HK-2 (cell line): Measurements from ENCODE around the gene RNF38.
"Not testable (repeated sequence)": the region's sequence is repeated elsewhere in the genome, so short reads cannot be mapped to it uniquely, and the experiment has no call there.

Source experiments
- DNase-seq: peaks from one replicate; pipeline ENCODE4 v3.0.0-alpha.2; 2018; ENCODE audit not compliant: unreplicated experiment

RNF38 gene

GRCh38 chr9:36332006-36332405 is 68.1 kb downstream of the RNF38 start:
- no peak for DNase-seq

GRCh38 chr9:36328798-36329411 is 71.2 kb downstream of the RNF38 start:
- DNase-seq = no peak

- DNase-seq = no peak
Observed at GRCh38 chr9:36325081-36325828, 74.8 kb downstream of the RNF38 start.

GRCh38 chr9:36323926-36324325 is 76.1 kb downstream of the RNF38 start:
- DNase-seq = no peak

- DNase-seq = no peak
Observed at GRCh38 chr9:36322462-36322861, 77.6 kb downstream of the RNF38 start.

GRCh38 chr9:36321903-36322302 is 78.2 kb downstream of the RNF38 start:
- DNase-seq = not testable (repeated sequence)

GRCh38 chr9:36320466-36320865 is 79.6 kb downstream of the RNF38 start:
- no peak for DNase-seq

GRCh38 chr9:36319806-36320205 is 80.3 kb downstream of the RNF38 start:
- DNase-seq = peak; percentile 48

GRCh38 chr9:36319183-36319582 is 80.9 kb downstream of the RNF38 start:
- no peak for DNase-seq

GRCh38 chr9:36318212-36318802 is 81.8 kb downstream of the RNF38 start:
- no peak for DNase-seq

GRCh38 chr9:36317766-36318165 is 82.3 kb downstream of the RNF38 start:
- DNase-seq = peak; percentile 68

- no peak for DNase-seq
Observed at GRCh38 chr9:36316611-36317317, 83.3 kb downstream of the RNF38 start.

GRCh38 chr9:36316049-36316448 is 84.0 kb downstream of the RNF38 start:
- no peak for DNase-seq

- DNase-seq = no peak
Observed at GRCh38 chr9:36315283-36315682, 84.8 kb downstream of the RNF38 start.

GRCh38 chr9:36314740-36315139 is 85.3 kb downstream of the RNF38 start:
- DNase-seq = no peak

GRCh38 chr9:36306471-36307306 is 93.4 kb downstream of the RNF38 start:
- DNase-seq = no peak

GRCh38 chr9:36304366-36304765 is 95.7 kb downstream of the RNF38 start:
- not testable (repeated sequence) for DNase-seq

GRCh38 chr9:36301227-36301626 is 98.8 kb downstream of the RNF38 start:
- no peak for DNase-seq

GRCh38 chr9:36298566-36298965 is 101.5 kb downstream of the RNF38 start:
- no peak for DNase-seq

- no peak for DNase-seq
Observed at GRCh38 chr9:36297798-36298197, 102.3 kb downstream of the RNF38 start.

GRCh38 chr9:36294996-36295395 is 105.1 kb downstream of the RNF38 start:
- DNase-seq = not testable (repeated sequence)

GRCh38 chr9:36293918-36294317 is 106.2 kb downstream of the RNF38 start:
- no peak for DNase-seq
